Common myeloid progenitor, CD34-positive (primary cell): Measurements from ENCODE around the gene PCYT1A.
"Not testable (repeated sequence)": the region's sequence is repeated elsewhere in the genome, so short reads cannot be mapped to it uniquely, and the experiment has no call there.

Source experiments
- CTCF ChIA-PET: fragments of 350-600 bp; sonication (Branson Sonifier 250); formaldehyde crosslinking; loops from one replicate; lab custom pipeline; 2021; ENCODE audit warnings: antibody characterized with exemption; lab: Charles Lee
- POLR2A ChIA-PET: fragments of 350-600 bp; sonication (Branson Sonifier 250); formaldehyde crosslinking; loops from one replicate; lab custom pipeline; 2021; ENCODE audit warnings: antibody characterized with exemption; lab: Charles Lee
- DNase-seq, 3 donors: peaks; one replicate each; pipeline versions ENCODE4 v3.0.0 to v3.0.0-alpha.2; 2013
- H3K27ac ChIP-seq, 2 experiments: 1 replicate in 1 of 2; 2 replicates in 1 of 2; pipeline ENCODE4 v1.7.0; 2013; ENCODE audit warnings: inconsistent platforms in 2 of 2, low read length in 2 of 2, mild to moderate bottlenecking in 2 of 2, low read depth in 1 of 2, moderate library complexity in 1 of 2; ENCODE audit not compliant: severe bottlenecking in 2 of 2, insufficient read depth in 1 of 2, poor library complexity in 1 of 2
- H3K27me3 ChIP-seq, 5 experiments: replicated peaks in 2 of 5; 1 replicate in 3 of 5; 2 replicates in 2 of 5; pipeline versions ENCODE4 v1.6.1 to v1.7.0; 2013; ENCODE audit warnings: low read length in 4 of 5, mild to moderate bottlenecking in 2 of 5, moderate library complexity in 2 of 5, inconsistent platforms in 1 of 5; ENCODE audit not compliant: insufficient read depth in 5 of 5, control insufficient read depth in 4 of 5
- H3K36me3 ChIP-seq, 4 experiments: 1 replicate in 2 of 4; 2 replicates in 2 of 4; pipeline versions ENCODE4 v1.6.1 to v1.7.0; 2013; ENCODE audit warnings: low read length in 3 of 4, control low read depth in 1 of 4, mild to moderate bottlenecking in 1 of 4; ENCODE audit not compliant: control insufficient read depth in 4 of 4, insufficient read depth in 4 of 4
- H3K4me1 ChIP-seq, 4 experiments: 1 replicate in 3 of 4; 2 replicates in 1 of 4; pipeline versions ENCODE4 v1.6.1 to v1.7.1; 2013; ENCODE audit warnings: low read length in 3 of 4, mild to moderate bottlenecking in 3 of 4, control low read depth in 1 of 4, inconsistent platforms in 1 of 4, moderate library complexity in 1 of 4; ENCODE audit not compliant: control insufficient read depth in 4 of 4, insufficient read depth in 4 of 4; ENCODE audit errors: control extremely low read depth in 1 of 4
- H3K4me3 ChIP-seq, 7 experiments: 1 replicate in 4 of 7; 2 replicates in 3 of 7; pipeline versions ENCODE4 v1.5.1 to v1.7.0; 2013; ENCODE audit warnings: mild to moderate bottlenecking in 7 of 7, low read length in 6 of 7, moderate library complexity in 6 of 7, inconsistent platforms in 2 of 7, low read depth in 2 of 7, control low read depth in 1 of 7; ENCODE audit not compliant: insufficient read depth in 4 of 7, control insufficient read depth in 1 of 7; ENCODE audit errors: extremely low read depth in 1 of 7
- H3K9me3 ChIP-seq, 5 experiments: 1 replicate in 4 of 5; 2 replicates in 1 of 5; pipeline versions ENCODE4 v1.6.1 to v1.7.1; 2013; ENCODE audit warnings: low read length in 4 of 5, mild to moderate bottlenecking in 2 of 5, inconsistent platforms in 1 of 5, low read depth in 1 of 5, moderate library complexity in 1 of 5; ENCODE audit not compliant: control insufficient read depth in 4 of 5, insufficient read depth in 2 of 5; ENCODE audit errors: control extremely low read depth in 1 of 5
- WGBS: methylation state at CpG from one replicate; pipeline ENCODE4 v1.1.5; 2013; ENCODE audit not compliant: insufficient coverage; 5-methylcytosine and 5-hydroxymethylcytosine counted together

The PCYT1A gene

GRCh38 chr3:196244166-196244565 is 43.4 kb downstream of the PCYT1A start:
- H3K4me1 ChIP-seq, POLR2A ChIA-PET, DNase-seq, CTCF ChIA-PET, H3K9me3 ChIP-seq, H3K4me3 ChIP-seq, H3K27me3 ChIP-seq, H3K27ac ChIP-seq: not testable (repeated sequence)
- H3K36me3 ChIP-seq, result peaks cover 21 to 47% (median 39%) of the 10 kb centered on the region in 4 experiments
- WGBS, result 98% methylated on average over 12 of the region's 34 CpGs

GRCh38 chr3:196241704-196242103 is 45.8 kb downstream of the PCYT1A start:
- 50% methylated on average over 2 of the region's 8 CpGs for WGBS
- DNase-seq, result no peak
- Histone ChIP-seq H3K4me1 (no peaks in the 10 kb centered on the region), H3K36me3 (peaks cover 16 to 57% (median 44%) of the 10 kb centered on the region in 4 experiments), H3K27ac (no peak overlapping the region), H3K27me3 (no peaks in the 10 kb centered on the region), H3K4me3 (no peak overlapping the region), H3K9me3 (no peaks in the 10 kb centered on the region)
- POLR2A ChIA-PET, result no interaction called here
- CTCF ChIA-PET, result no interaction called here

GRCh38 chr3:196240424-196240823 is 47.1 kb downstream of the PCYT1A start:
- CTCF ChIA-PET, result interaction anchor here (0.8 to 1.7 kb wide), 2 partner anchors 13 kb away, joined by 3 read pairs; no protein-coding TSS in a partner anchor
- peaks cover 14 to 46% (median 34%) of the 10 kb centered on the region in 4 experiments for H3K36me3 ChIP-seq
- H3K9me3 ChIP-seq, result no peaks in the 10 kb centered on the region
- peaks cover 0 to 3% (median 0%) of the 10 kb centered on the region in 4 experiments for H3K4me1 ChIP-seq
- no peaks in the 10 kb centered on the region for H3K27me3 ChIP-seq
- WGBS, result 100% methylated on average over 1 of the region's 4 CpGs
- H3K27ac ChIP-seq, result no peak overlapping the region
- H3K4me3 ChIP-seq, result no peak overlapping the region
- POLR2A ChIA-PET, result no interaction called here
- DNase-seq, result no peak

GRCh38 chr3:196238612-196239560 is 48.6 kb downstream of the PCYT1A start:
- Histone ChIP-seq H3K36me3 (peaks cover 17 to 44% (median 33%) of the 10 kb centered on the region in 4 experiments), H3K4me1 (peaks cover 0 to 3% (median 0%) of the 10 kb centered on the region in 4 experiments), H3K27me3 (no peaks in the 10 kb centered on the region), H3K27ac (no peak overlapping the region), H3K4me3 (no peak overlapping the region), H3K9me3 (no peaks in the 10 kb centered on the region)
- CTCF ChIA-PET, result interaction anchor here (0.6 kb wide), 1 partner anchor 16 kb away, joined by 3 read pairs; no protein-coding TSS in a partner anchor
- WGBS, result 97% methylated on average over 11 of the region's 14 CpGs
- POLR2A ChIA-PET, result no interaction called here
- no peak for DNase-seq

GRCh38 chr3:196237203-196237602 is 50.3 kb downstream of the PCYT1A start:
- no peaks in the 10 kb centered on the region for H3K27me3 ChIP-seq
- H3K9me3 ChIP-seq, result no peaks in the 10 kb centered on the region
- H3K36me3 ChIP-seq, result peaks cover 15 to 41% (median 28%) of the 10 kb centered on the region in 4 experiments
- H3K4me1 ChIP-seq, result peaks cover 0 to 3% (median 0%) of the 10 kb centered on the region in 4 experiments
- 95% methylated on average over 2 of the region's 5 CpGs for WGBS
- DNase-seq, result no peak
- H3K27ac ChIP-seq, result no peak overlapping the region
- no peak overlapping the region for H3K4me3 ChIP-seq
- CTCF ChIA-PET, result no interaction called here
- POLR2A ChIA-PET, result no interaction called here

- H3K4me1 ChIP-seq, result peaks cover 0 to 3% (median 0%) of the 10 kb centered on the region in 4 experiments
- CTCF ChIA-PET, result no interaction called here
- no peak overlapping the region for H3K4me3 ChIP-seq
- H3K27ac ChIP-seq, result no peak overlapping the region
- no peaks in the 10 kb centered on the region for H3K9me3 ChIP-seq
- WGBS, result 97% methylated on average over 8 of the region's 8 CpGs
- no peak for DNase-seq
- peaks cover 7 to 32% (median 19%) of the 10 kb centered on the region in 4 experiments for H3K36me3 ChIP-seq
- H3K27me3 ChIP-seq, result no peaks in the 10 kb centered on the region
- POLR2A ChIA-PET, result no interaction called here
Observed at GRCh38 chr3:196236223-196236622, 51.3 kb downstream of the PCYT1A start.
